AG08395 (cell line): Measurements from ENCODE around the gene EIF4E.
"Not testable (repeated sequence)": the region's sequence is repeated elsewhere in the genome, so short reads cannot be mapped to it uniquely, and the experiment has no call there.

Source experiments
- DNase-seq: peaks from one replicate; pipeline ENCODE4 v3.0.0; 2012; ENCODE audit warnings: mixed read lengths, low spot score

Gene EIF4E

GRCh38 chr4:98930311-98930865 lies 1.5 kb upstream of the EIF4E start:
- no peak for DNase-seq

- peak; percentile 86 for DNase-seq
Measured at GRCh38 chr4:98929341-98930267, 671 bp upstream of the EIF4E start.

DNA sequence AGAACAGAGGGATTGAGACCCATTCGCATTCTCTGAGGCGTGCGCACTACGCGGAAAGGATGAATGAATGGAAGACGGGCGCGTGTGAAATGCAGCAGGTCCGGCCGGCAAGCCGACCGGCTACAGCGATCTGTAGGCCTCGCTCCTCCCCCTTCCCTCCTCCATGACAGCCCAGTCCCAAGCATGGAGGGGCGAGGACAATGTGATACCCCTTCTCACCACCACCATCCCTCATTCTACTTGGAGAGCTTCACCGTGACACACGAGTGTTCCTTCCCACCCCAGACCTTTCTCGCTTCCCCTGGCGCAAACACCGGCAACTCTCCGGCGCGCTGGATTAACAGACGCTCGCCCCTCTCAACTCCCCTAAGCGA lies 815 bp downstream of the EIF4E start:
- peak; percentile 67 for DNase-seq

- not testable (repeated sequence) for DNase-seq
Measured at GRCh38 chr4:98926257-98926656, 2.7 kb downstream of the EIF4E start.

GRCh38 chr4:98921292-98921691 lies 7.6 kb downstream of the EIF4E start:
- no peak for DNase-seq

GRCh38 chr4:98919996-98920395 lies 8.9 kb downstream of the EIF4E start:
- DNase-seq = peak; percentile 35

GRCh38 chr4:98910728-98911127 lies 18.2 kb downstream of the EIF4E start:
- not testable (repeated sequence) for DNase-seq

GRCh38 chr4:98909646-98910401 lies 19.1 kb downstream of the EIF4E start:
- no peak for DNase-seq

DNA sequence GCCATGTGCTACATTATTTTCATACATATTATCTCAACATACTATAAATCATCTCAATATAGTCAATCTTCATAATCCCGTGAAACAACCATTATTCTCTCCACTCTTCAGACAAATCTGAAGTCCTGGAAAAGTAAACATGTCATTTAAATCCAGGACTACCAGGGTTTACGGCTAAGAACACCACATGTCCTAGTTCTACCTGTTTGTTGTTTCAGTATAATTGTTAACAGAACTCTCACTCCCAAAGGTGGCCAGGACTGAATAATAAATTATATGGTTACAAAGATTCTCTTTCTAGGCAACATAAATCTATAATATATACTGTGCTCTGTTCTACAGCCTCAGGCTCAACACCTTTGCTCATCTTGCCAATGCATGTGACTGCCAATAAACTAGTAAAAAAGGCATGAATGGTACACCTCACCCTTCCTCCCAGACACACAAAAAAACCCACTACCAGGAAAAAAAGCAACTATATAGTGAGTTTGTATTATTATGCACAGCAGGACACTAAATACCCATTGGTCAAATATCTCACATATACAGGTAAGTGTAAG lies 20.1 kb downstream of the EIF4E start:
- DNase-seq = no peak

- no peak for DNase-seq
Measured at GRCh38 chr4:98908182-98908581, 20.8 kb downstream of the EIF4E start.

- peak; percentile 21 for DNase-seq
Measured at GRCh38 chr4:98905839-98906238, 23.1 kb downstream of the EIF4E start.

- DNase-seq = no peak
Measured at GRCh38 chr4:98905297-98905696, 23.6 kb downstream of the EIF4E start.

GRCh38 chr4:98903963-98904362 lies 25.0 kb downstream of the EIF4E start:
- no peak for DNase-seq

GRCh38 chr4:98903561-98903960 lies 25.4 kb downstream of the EIF4E start:
- no peak for DNase-seq

DNA sequence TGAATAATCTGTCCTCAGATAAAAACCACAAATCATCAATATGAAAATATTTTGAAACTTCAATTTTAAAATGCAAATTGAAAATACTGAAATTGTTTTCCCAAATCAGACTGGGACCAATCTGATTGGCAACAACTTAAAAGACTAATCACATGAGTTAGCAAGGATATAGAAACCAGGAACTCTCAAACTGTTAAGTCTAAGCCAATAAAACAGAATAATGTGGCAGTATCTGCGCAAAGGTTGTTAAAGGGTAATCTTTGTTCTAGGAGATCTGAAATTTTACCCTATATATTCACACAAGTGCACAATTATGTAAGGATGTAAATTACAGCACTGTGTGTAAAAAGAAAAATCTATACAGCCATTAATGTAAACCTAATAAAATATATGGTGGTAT lies 29.7 kb downstream of the EIF4E start:
- DNase-seq = no peak

GRCh38 chr4:98891478-98892337 lies 37.2 kb downstream of the EIF4E start:
- DNase-seq = no peak

- DNase-seq = no peak
Measured at GRCh38 chr4:98890702-98891455, 38.1 kb downstream of the EIF4E start.

GRCh38 chr4:98887145-98887544 lies 41.8 kb downstream of the EIF4E start:
- DNase-seq = no peak

DNA sequence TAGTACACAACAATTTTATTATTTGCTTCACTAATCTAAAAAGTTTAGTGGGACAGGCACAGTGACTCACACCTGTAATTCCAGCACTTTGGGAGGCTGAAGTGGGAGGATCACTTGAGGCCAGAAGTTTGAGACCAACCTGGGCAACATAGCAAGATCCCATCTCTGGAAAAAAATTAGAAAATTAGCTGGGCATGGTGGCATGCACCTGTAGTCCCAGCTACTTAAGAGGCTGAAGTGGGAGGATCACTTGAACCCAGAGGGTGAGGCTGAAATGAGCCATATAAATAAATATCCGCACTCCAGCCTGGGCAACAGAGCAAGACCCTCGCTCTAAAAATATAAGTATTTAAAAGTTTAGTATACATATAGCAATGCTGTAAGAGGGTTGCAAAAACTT lies 42.6 kb downstream of the EIF4E start:
- not testable (repeated sequence) for DNase-seq

- DNase-seq = not testable (repeated sequence)
Measured at GRCh38 chr4:98880884-98881283, 48.0 kb downstream of the EIF4E start.

GRCh38 chr4:98879515-98879914 lies 49.4 kb downstream of the EIF4E start:
- no peak for DNase-seq
